ENCODE data around the gene LLGL2. TPM values are rescaled to one million over a fixed set of nuclear protein-coding genes. Genes with fewer than 3 reads are reported as not detected.

The LLGL2 gene
- total and polyA plus RNA-seq, 10 of the 15 experiments (the other 5 are each of a cell fraction or from before 2014, with no cell fraction given): 0.21 to 9.9 (median 4.5) TPM

DNA sequence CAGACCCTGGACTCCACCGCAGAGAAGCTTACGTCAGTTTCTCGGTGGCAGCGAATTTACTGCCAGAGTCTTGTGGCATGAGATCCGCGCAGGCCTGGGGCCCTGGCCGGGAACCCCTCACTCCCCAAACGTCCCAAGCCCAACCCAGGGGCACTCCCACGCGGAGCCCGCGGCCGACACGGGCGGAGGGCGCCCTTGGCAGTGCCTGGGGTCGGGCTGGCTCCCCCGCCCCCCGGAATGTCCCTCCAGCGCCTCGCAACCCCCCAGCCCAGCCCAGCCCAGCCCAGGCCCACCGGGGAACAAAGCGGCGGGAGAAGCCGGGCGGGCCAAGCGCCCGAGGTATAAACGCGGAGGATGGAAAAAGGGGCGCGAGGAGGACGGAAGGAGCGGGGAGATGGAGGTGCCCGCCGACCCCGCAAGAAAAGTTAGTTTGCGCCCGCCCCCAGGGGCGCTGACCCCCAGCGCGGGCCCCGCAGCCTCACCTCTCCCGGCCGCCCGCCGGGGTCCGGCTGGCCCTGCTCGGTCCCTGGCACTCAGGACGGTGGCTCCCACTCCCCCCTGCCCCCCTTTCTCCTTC, 10.5 kb upstream of the LLGL2 start:
- BruUV-seq (replicated peaks): no TSS peak
- RAD21 ChIA-PET (ENCODE audit: unreplicated experiment): no interaction called here
- peaks cover 20% of the 10 kb centered on the region for H3K4me1 ChIP-seq (ENCODE audit: control insufficient read depth, insufficient read depth, low read length)
- in situ Hi-C loops (cut with MboI): no loop called here
- no peak for FAIRE-seq
- ATAC-seq: peak; percentile 2
- 12% methylated on average over 11 of the region's 50 CpGs for WGBS (ENCODE audit: insufficient coverage, insufficient replicate concordance, low lambda C conversion rate, missing lambda C conversion rate)
- CTCF ChIA-PET: interaction anchor here (0.6 kb wide), 1 partner anchor 79 kb away, joined by 3 read pairs; no protein-coding TSS in a partner anchor
- H3K36me3 ChIP-seq (ENCODE audit: control insufficient read depth in 2 of 2, insufficient read depth in 2 of 2, low read length in 1 of 2): no peaks in the 10 kb centered on the region; a peak in 1 of 4 replicates
- SMC1A ChIA-PET (ENCODE audit: uncharacterized antibody, unreplicated experiment): no interaction called here
- H3K79me2 ChIP-seq (ENCODE audit: control insufficient read depth, insufficient read depth, low read length): peaks cover 14% of the 10 kb centered on the region
- H3K27ac ChIP-seq (ENCODE audit: control insufficient read depth, insufficient read depth): no peak overlapping the region
- no peaks in the 10 kb centered on the region for H4K20me1 ChIP-seq (ENCODE audit: control insufficient read depth, insufficient read depth)
- POLR2A ChIA-PET: no interaction called here
- intact Hi-C loops (cut with micrococcal nuclease; ENCODE audit: unreplicated experiment): loop anchor here (1.0 to 10.0 kb wide), 2 partner anchors 89 to 250 kb away; partner anchors contain the start of genes GGA3 and MRPS7
- no peak overlapping the region; the same call in 1 of the 2 replicates for H2AFZ ChIP-seq (ENCODE audit: control insufficient read depth, low read depth, low read length)
- no peaks in the 10 kb centered on the region for H3K27me3 ChIP-seq (replicated peaks in 1 of 2; ENCODE audit: control insufficient read depth in 2 of 2, insufficient read depth in 2 of 2, low read length in 1 of 2)
- peak; percentile 15; the same call in 1 of the 2 replicates for TF ChIP-seq BACH1 (IDR thresholded peaks at IDR 0.05; ENCODE audit: borderline replicate concordance)
- no peak for TF ChIP-seq ZNF207 (IDR thresholded peaks at IDR 0.05; ENCODE audit: borderline replicate concordance)
- H3K9me3 ChIP-seq (replicated peaks; ENCODE audit: control insufficient read depth, insufficient read depth, low read length): no peaks in the 10 kb centered on the region
- DNase-seq (ENCODE audit: low read depth, low spot score): no peak
- H3K4me3 ChIP-seq: peak overlapping the region; percentile 90; the same call in 1 of the 2 replicates
- H3K4me2 ChIP-seq (ENCODE audit: control insufficient read depth, insufficient read depth): peak overlapping the region; percentile 100
- peak overlapping the region; percentile 44; the same call in 1 of the 2 replicates for H3K9ac ChIP-seq (ENCODE audit: control insufficient read depth, insufficient read depth, low read length)

DNA sequence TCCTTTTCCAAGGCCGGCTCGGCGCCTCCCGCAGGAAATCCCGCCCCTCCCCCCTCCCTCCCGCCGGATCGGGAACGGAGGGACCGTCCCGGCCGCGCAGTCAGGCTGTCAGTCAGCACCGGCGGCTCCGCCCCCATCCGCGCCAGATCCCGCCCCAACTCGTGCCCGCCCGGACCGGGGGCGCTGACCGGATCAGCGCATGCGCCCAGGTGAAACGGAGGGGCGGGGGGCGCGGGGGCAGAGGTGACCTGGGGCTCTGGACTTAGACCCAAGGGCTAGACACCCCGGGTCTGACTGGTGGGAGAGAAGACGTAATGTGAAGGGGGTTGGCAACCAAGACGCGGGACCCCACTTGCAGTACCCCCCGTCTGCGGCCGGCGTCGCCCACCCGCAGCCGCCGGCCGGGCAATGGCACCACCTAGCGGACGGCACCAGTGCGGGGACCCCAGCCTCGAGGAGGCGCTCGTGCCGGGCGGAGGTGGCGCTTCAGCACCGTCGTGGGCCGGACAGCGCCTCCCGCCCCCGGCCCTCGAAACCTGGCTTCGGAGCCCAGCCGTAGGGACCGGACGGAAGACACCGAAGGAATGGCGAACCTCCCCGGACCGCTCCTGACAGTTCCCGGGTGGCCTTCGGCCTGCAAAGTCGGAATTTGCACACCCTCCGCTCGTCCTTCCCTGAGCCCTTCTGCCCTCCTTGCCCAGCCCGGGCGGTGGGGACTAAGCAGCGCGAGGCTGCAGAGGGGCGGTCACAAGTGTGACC, 9.8 kb upstream of the LLGL2 start, which contains the start of gene CASKIN2:
Gene CASKIN2, minus strand, starts transcription at position 42 of the 759 bp plus-strand sequence. CDS start 1,733 bp downstream, outside the sequence.
- Histone ChIP-seq H3K4me3 (peak within 1 kb of the TSS; percentile 90), H3K9me3 (replicated peaks; ENCODE audit: control insufficient read depth, insufficient read depth, low read length) (no peaks in the 10 kb centered on the region), H3K4me2 (ENCODE audit: control insufficient read depth, insufficient read depth) (peak within 1 kb of the TSS; percentile 100), H2AFZ (ENCODE audit: control insufficient read depth, low read depth, low read length) (peak within 1 kb of the TSS; percentile 94), H4K20me1 (ENCODE audit: control insufficient read depth, insufficient read depth) (no peaks in the 10 kb centered on the region), H3K79me2 (ENCODE audit: control insufficient read depth, insufficient read depth, low read length) (peaks cover 14% of the 10 kb centered on the region), H3K4me1 (ENCODE audit: control insufficient read depth, insufficient read depth, low read length) (peaks cover 20% of the 10 kb centered on the region), H3K9ac (ENCODE audit: control insufficient read depth, insufficient read depth, low read length) (peak within 1 kb of the TSS; percentile 44; the same call in 1 of the 2 replicates), H3K27me3 (replicated peaks in 1 of 2; ENCODE audit: control insufficient read depth in 2 of 2, insufficient read depth in 2 of 2, low read length in 1 of 2) (no peaks in the 10 kb centered on the region), H3K36me3 (ENCODE audit: control insufficient read depth in 2 of 2, insufficient read depth in 2 of 2, low read length in 1 of 2) (no peaks in the 10 kb centered on the region; a peak in 1 of 4 replicates), H3K27ac (ENCODE audit: control insufficient read depth, insufficient read depth) (peak within 1 kb of the TSS; percentile 10; the same call in 1 of the 2 replicates)
- peak; percentile 61 for FAIRE-seq
- BruUV-seq (replicated peaks): no TSS peak
- RAD21 ChIA-PET (ENCODE audit: unreplicated experiment): interaction anchor here (0.7 to 1.8 kb wide), 16 partner anchors 10 to 245 kb away, joined by 3 to 14 read pairs (median 4); partner anchors contain the start of genes GRB2, LLGL2, MIF4GD and SMIM5
- peak; percentile 71 for ATAC-seq
- POLR2A ChIA-PET: interaction anchor here (0.6 to 1.4 kb wide), 7 partner anchors 10 to 453 kb away, joined by 3 to 4 read pairs (median 3); partner anchors contain the start of genes LLGL2 and WBP2
- WGBS (ENCODE audit: insufficient coverage, insufficient replicate concordance, low lambda C conversion rate, missing lambda C conversion rate): 2% methylated on average over 57 of the region's 78 CpGs
- in situ Hi-C loops (cut with MboI) (no loop called here), intact Hi-C loops (cut with micrococcal nuclease; ENCODE audit: unreplicated experiment) (loop anchor here (1.0 to 10.0 kb wide), 3 partner anchors 73 to 251 kb away; partner anchors contain the start of genes GGA3 and MRPS7)
- peak; percentile 30 for DNase-seq (ENCODE audit: low read depth, low spot score)
- SMC1A ChIA-PET (ENCODE audit: uncharacterized antibody, unreplicated experiment): interaction anchor here (1.0 to 1.8 kb wide), 8 partner anchors 9 to 219 kb away, joined by 3 to 8 read pairs (median 4); partner anchors contain the start of genes LLGL2 and TMEM94
- CTCF ChIA-PET: interaction anchor here (0.6 to 2.1 kb wide), 17 partner anchors 8 to 245 kb away, joined by 3 to 21 read pairs (median 5); partner anchors contain the start of genes LLGL2, MIF4GD, MYO15B and SLC25A19
- TF ChIP-seq TCF12 (IDR thresholded peaks at IDR 0.05; ENCODE audit: low read depth, low read length) (0 out of 2 replicates have a peak, but pooled peaks have one; percentile 20), CREB1 (IDR thresholded peaks at IDR 0.05; ENCODE audit: low read depth) (peak; percentile 9; the same call in 1 of the 2 replicates), NR2C1 (IDR thresholded peaks at IDR 0.05) (no peak), IRF4 (IDR thresholded peaks at IDR 0.05; ENCODE audit: low read depth, low read length) (no peak), RAD21 (IDR thresholded peaks at IDR 0.05; ENCODE audit: insufficient read depth, low read depth, low read length) (peak; percentile 65), ATF3 (IDR thresholded peaks at IDR 0.05; ENCODE audit: borderline replicate concordance, extremely low read depth, low read depth, low read length) (no peak; the same call in 1 of the 2 replicates), RFX5 (IDR thresholded peaks at IDR 0.05; ENCODE audit: low read depth, low read length) (peak; percentile 33; the same call in 1 of the 2 replicates), SIN3A (IDR thresholded peaks at IDR 0.05; ENCODE audit: low read depth, low read length) (peak; percentile 93), ZBTB4 (CRISPR knock-in tag; IDR thresholded peaks at IDR 0.05) (no peak)
